Measurements from ENCODE around the gene IQGAP3.

Gene IQGAP3

GRCh38 chr1:156600733-156601121, 28.4 kb upstream of the IQGAP3 start:
- TF ChIP-seq CTCF (conservative IDR thresholded peaks at IDR 0.05; ENCODE audit: low read depth, low read length), result no peak
- H3K4me3 ChIP-seq (ENCODE audit: low read depth, low read length), result peak overlapping the region; percentile 87
- peak; percentile 26 for DNase-seq (ENCODE audit: low read depth)

GRCh38 chr1:156599811-156600210, 27.4 kb upstream of the IQGAP3 start:
- TF ChIP-seq CTCF (conservative IDR thresholded peaks at IDR 0.05; ENCODE audit: low read depth, low read length), result no peak
- DNase-seq (ENCODE audit: low read depth), result no peak
- H3K4me3 ChIP-seq (ENCODE audit: low read depth, low read length), result no peak overlapping the region

- no peak for TF ChIP-seq CTCF (conservative IDR thresholded peaks at IDR 0.05; ENCODE audit: low read depth, low read length)
- no peak overlapping the region for H3K4me3 ChIP-seq (ENCODE audit: low read depth, low read length)
- no peak for DNase-seq (ENCODE audit: low read depth)
These were observed 26.5 kb upstream of the IQGAP3 start for GRCh38 chr1:156598731-156599432.

GRCh38 chr1:156598125-156598524, 25.8 kb upstream of the IQGAP3 start:
- no peak for TF ChIP-seq CTCF (conservative IDR thresholded peaks at IDR 0.05; ENCODE audit: low read depth, low read length)
- DNase-seq (ENCODE audit: low read depth), result no peak
- no peak overlapping the region for H3K4me3 ChIP-seq (ENCODE audit: low read depth, low read length)

- TF ChIP-seq CTCF (conservative IDR thresholded peaks at IDR 0.05; ENCODE audit: low read depth, low read length), result no peak
- H3K4me3 ChIP-seq (ENCODE audit: low read depth, low read length), result no peak overlapping the region
- DNase-seq (ENCODE audit: low read depth), result no peak
These were observed 24.1 kb upstream of the IQGAP3 start for GRCh38 chr1:156596426-156596825.

- no peak overlapping the region for H3K4me3 ChIP-seq (ENCODE audit: low read depth, low read length)
- no peak for DNase-seq (ENCODE audit: low read depth)
- TF ChIP-seq CTCF (conservative IDR thresholded peaks at IDR 0.05; ENCODE audit: low read depth, low read length), result no peak
These were observed 22.7 kb upstream of the IQGAP3 start for GRCh38 chr1:156595016-156595415.

DNA sequence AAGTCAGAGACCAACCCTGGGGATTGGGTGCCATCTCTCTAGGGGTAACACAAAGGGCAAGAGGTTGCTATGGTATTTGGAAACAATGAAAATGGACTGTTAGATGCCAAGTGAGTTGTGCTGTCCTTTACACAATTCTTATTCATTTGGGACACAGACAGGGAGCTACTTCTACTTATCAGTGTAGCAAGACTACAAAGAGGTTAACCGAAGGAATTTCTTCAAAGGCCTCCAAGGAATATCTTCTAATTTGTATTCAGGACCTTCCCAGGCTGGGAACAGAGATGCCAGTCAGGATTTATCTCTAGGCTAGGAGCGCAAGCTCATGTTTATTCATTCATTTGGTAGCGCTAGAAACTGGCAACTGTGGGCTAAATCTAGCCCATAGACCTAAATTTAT, 21.8 kb upstream of the IQGAP3 start:
- TF ChIP-seq CTCF (conservative IDR thresholded peaks at IDR 0.05; ENCODE audit: low read depth, low read length), result no peak
- H3K4me3 ChIP-seq (ENCODE audit: low read depth, low read length), result no peak overlapping the region
- DNase-seq (ENCODE audit: low read depth), result no peak

All from choroid plexus epithelial cell (primary cell).